Sigmoid colon (tissue), 4 donors: ENCODE results near the gene ZFHX3.

Source experiments
- CTCF ChIP-seq, 4 experiments: fragments of 450-650 bp in 3 of 4; fragments of 200-600 bp in 1 of 4; IDR thresholded peaks; one replicate each; pipeline ENCODE4 v1.5.1; 2016 to 2019; ENCODE audit warnings: antibody characterized with exemption in 4 of 4, mild to moderate bottlenecking in 3 of 4, moderate library complexity in 2 of 4
- POLR2AphosphoS5 ChIP-seq, 4 donors: sonication (generic); formaldehyde crosslinking; IDR thresholded peaks; one replicate each; pipeline ENCODE4 v1.6.1; 2017; ENCODE audit warnings: antibody characterized with exemption in 4 of 4

- TF ChIP-seq POLR2AphosphoS5 (IDR thresholded peaks at IDR 0.05) = no peak
- no peak for TF ChIP-seq CTCF (IDR thresholded peaks at IDR 0.05)
Measured at GRCh38 chr16:73033271-73033998, 14.5 kb downstream of the ZFHX3 start.
